Breast epithelium (tissue), 4 donors: ENCODE results near the gene SLC43A1. TPM values are rescaled to one million over a fixed set of nuclear protein-coding genes. Genes with fewer than 3 reads are reported as not detected.
A peak's percentile ranks its signal among the peaks of the same experiment; 100 is the strongest.

Experiments
- DNase-seq, 2 donors: peaks; one replicate each; pipeline ENCODE4 v3.0.0-alpha.2; 2019; ENCODE audit warnings: low spot score in 2 of 2
- H3K27ac ChIP-seq, 2 donors: fragments of 200-600 bp; sonication (generic) in 1 of 2; one replicate each; pipeline ENCODE4 v1.5.1; 2016 to 2019; ENCODE audit warnings: mild to moderate bottlenecking in 1 of 2
- H3K27me3 ChIP-seq, 2 donors: fragments of 200-600 bp; sonication (generic) in 1 of 2; one replicate each; pipeline versions ENCODE4 v1.5.1 to v1.6.0; 2017 to 2019; ENCODE audit warnings: control low read depth in 1 of 2, mild to moderate bottlenecking in 1 of 2
- H3K36me3 ChIP-seq: fragments of 200-600 bp; one replicate; pipeline ENCODE4 v1.5.1; 2019
- H3K4me1 ChIP-seq, 2 donors: fragments of 200-600 bp; sonication (generic); one replicate each; pipeline ENCODE4 v1.5.1; 2016 to 2019; ENCODE audit warnings: control low read depth in 1 of 2
- H3K4me3 ChIP-seq, 3 donors: fragments of 200-600 bp; sonication (generic); 1 replicate in 2 of 3; 2 replicates in 1 of 3; pipeline ENCODE4 v1.5.1; 2016 to 2019; ENCODE audit warnings: mild to moderate bottlenecking in 3 of 3, moderate library complexity in 2 of 3
- H3K9me3 ChIP-seq, 2 donors: fragments of 200-600 bp; sonication (generic) in 1 of 2; one replicate each; pipeline ENCODE4 v1.5.1; 2016 to 2019; ENCODE audit warnings: control low read depth in 1 of 2
- CTCF ChIP-seq, 3 donors: fragments of 450-650 bp; IDR thresholded peaks; one replicate each; pipeline ENCODE4 v1.5.1; 2016 to 2017; ENCODE audit warnings: antibody characterized with exemption in 3 of 3, mild to moderate bottlenecking in 3 of 3, moderate library complexity in 3 of 3
- POLR2A ChIP-seq: fragments of 450-650 bp; IDR thresholded peaks from one replicate; pipeline ENCODE4 v1.6.1; 2016; ENCODE audit warnings: antibody characterized with exemption, mild to moderate bottlenecking, moderate library complexity
- POLR2AphosphoS5 ChIP-seq, 3 donors: sonication (generic); formaldehyde crosslinking; IDR thresholded peaks; one replicate each; pipeline ENCODE4 v1.6.1; 2017; ENCODE audit warnings: antibody characterized with exemption in 3 of 3
- intact Hi-C: fragments of 100-400 bp; cut with DNase I; formaldehyde crosslinking; loops from one replicate; pipeline ENCODE4 v1.15.1; 2023; ENCODE audit warnings: low total_unique reads
- total RNA-seq, 3 donors: library from RNA; depleted of rRNA; stranded (reverse); fragments of >200 nt; gene quantifications; one replicate each; pipeline ENCODE4 v1.1.0, GENCODE V29; 2016

The SLC43A1 gene
- total RNA-seq, 3 donors from 2014 or later, result 12.0 to 23.4 (median 13.4) TPM

DNA sequence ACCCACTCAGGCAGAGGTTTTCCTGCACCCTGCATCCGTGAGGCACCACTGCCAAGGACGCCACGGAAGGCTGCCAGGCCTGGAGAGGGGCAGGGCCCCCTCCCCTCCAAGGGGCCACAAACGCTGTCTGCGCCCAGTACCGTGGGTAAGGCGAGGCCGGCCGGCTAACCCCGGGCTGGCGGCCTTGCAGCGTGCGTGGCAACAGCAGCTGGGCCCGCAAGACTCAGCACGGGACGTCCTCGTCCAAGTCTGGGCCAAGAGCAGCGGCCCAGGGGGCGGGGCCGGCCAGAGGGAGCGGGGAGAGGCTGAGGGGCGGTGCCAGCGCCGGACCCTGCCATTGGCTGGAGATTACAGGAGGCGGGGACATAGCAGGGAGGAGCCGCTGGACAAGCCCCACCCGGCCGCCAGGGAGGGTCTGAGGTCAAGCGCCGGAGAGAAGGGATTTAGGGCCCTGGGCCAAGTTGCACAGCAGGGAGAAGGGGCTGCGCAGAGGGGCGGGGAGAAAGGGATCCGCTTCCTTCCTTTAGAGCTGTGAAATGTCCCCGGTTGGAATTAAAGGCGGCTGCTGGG lies 16.0 kb downstream of the SLC43A1 start:
- Histone ChIP-seq H3K4me3 (peak overlapping the region; percentile 14 to 58 (median 44)), H3K36me3 (no peaks in the 10 kb centered on the region), H3K27me3 (no peaks in the 10 kb centered on the region), H3K4me1 (no peaks in the 10 kb centered on the region), H3K27ac (peak overlapping the region; percentile 69 to 82), H3K9me3 (no peaks in the 10 kb centered on the region)
- TF ChIP-seq POLR2AphosphoS5 (IDR thresholded peaks at IDR 0.05) (peak; percentile 2 to 19 (median 14)), CTCF (IDR thresholded peaks at IDR 0.05) (peak in 1 of 3 donors; percentile 18), POLR2A (no peak)
- intact Hi-C loops, result no loop called here
- peak; percentile 85 to 87 for DNase-seq

- Histone ChIP-seq H3K9me3 (no peaks in the 10 kb centered on the region), H3K4me1 (no peaks in the 10 kb centered on the region), H3K27ac (no peak overlapping the region), H3K4me3 (no peak overlapping the region), H3K27me3 (no peaks in the 10 kb centered on the region), H3K36me3 (no peaks in the 10 kb centered on the region)
- DNase-seq, result no peak
- no peak for TF ChIP-seq POLR2A
- TF ChIP-seq CTCF (IDR thresholded peaks at IDR 0.05), result no peak
- no peak for TF ChIP-seq POLR2AphosphoS5 (IDR thresholded peaks at IDR 0.05)
- intact Hi-C loops, result no loop called here
Measured at GRCh38 chr11:57498540-57498939, 17.0 kb downstream of the SLC43A1 start.

GRCh38 chr11:57497303-57498247 lies 17.9 kb downstream of the SLC43A1 start:
- Histone ChIP-seq H3K36me3 (no peaks in the 10 kb centered on the region), H3K27me3 (no peaks in the 10 kb centered on the region), H3K4me3 (no peak overlapping the region), H3K9me3 (no peaks in the 10 kb centered on the region), H3K4me1 (no peaks in the 10 kb centered on the region), H3K27ac (no peak overlapping the region)
- TF ChIP-seq POLR2AphosphoS5 (IDR thresholded peaks at IDR 0.05), result no peak
- no peak for TF ChIP-seq CTCF (IDR thresholded peaks at IDR 0.05)
- TF ChIP-seq POLR2A, result no peak
- no peak for DNase-seq
- intact Hi-C loops, result no loop called here

DNA sequence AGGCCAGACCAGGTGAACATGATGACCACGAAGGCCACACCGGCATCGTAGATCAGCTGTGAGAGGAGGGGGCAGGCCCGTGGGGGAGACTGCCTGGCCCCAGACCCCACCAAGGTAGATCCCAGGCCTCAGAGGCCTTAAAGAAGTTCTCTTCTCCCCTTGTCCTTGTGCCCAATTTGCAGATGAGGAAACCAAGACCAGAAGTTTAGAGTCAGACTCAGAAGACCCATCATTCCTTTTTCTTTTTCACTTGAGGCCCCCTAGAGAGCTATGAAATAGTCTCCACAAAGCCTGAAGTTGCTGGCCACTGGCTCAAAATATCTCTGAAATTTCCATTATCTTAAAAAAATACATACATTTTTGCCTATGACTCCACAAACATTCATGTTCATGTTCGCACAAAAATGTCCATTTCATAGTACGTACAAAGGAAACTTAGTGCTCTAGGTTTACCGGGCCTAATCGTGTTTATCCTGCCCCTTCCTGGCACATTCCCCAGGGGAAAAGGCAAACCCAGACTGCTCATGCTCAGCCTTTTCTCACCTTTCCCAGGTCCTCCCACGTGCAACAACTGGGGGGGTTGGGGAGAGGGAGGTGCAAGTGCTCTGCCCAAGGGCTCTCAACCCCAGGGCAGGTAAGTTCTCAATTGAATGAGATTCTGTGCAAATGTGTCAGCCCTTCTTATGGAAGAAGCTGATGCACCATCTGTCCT lies 19.2 kb downstream of the SLC43A1 start:
- Histone ChIP-seq H3K4me3 (no peak overlapping the region), H3K27ac (no peak overlapping the region), H3K36me3 (no peaks in the 10 kb centered on the region), H3K4me1 (no peaks in the 10 kb centered on the region), H3K9me3 (no peaks in the 10 kb centered on the region), H3K27me3 (no peaks in the 10 kb centered on the region)
- TF ChIP-seq CTCF (IDR thresholded peaks at IDR 0.05), result no peak
- TF ChIP-seq POLR2AphosphoS5 (IDR thresholded peaks at IDR 0.05), result no peak
- intact Hi-C loops, result no loop called here
- DNase-seq, result no peak
